HPDE6-E6E7 (cell line): ENCODE results near the gene SH3PXD2A.
A peak's percentile ranks its signal among the peaks of the same experiment; 100 is the strongest.
"Not testable (repeated sequence)": the region's sequence is repeated elsewhere in the genome, so short reads cannot be mapped to it uniquely, and the experiment has no call there.

Experiments
- DNase-seq: peaks from one replicate; pipeline ENCODE4 v3.0.0; 2011; ENCODE audit warnings: missing footprints; ENCODE audit errors: extremely low spot score

Gene SH3PXD2A

GRCh38 chr10:103791291-103791690 lies 64.1 kb downstream of the SH3PXD2A start:
- DNase-seq: no peak

GRCh38 chr10:103790580-103790979 lies 64.8 kb downstream of the SH3PXD2A start:
- no peak for DNase-seq

DNA sequence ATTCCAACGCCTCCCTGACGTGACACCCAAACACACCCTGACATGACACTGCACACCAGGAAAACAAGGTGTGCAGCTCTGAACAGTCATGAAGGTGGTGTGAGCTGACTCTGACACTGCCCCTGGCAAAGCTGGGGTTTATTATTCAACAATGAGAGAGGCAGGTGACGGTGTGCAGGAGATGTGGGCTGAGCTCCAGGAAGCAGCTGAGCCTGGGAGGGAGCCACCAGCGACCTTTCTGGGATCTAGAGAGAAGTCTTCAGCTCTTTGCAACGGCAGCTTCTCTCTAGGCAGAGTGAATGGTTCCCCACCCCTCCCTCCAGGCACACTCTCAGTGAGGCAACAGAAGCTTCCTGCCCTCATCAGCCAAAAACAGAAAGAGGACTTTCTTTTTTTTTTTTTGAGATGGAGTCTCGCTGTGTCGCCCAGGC lies 65.6 kb downstream of the SH3PXD2A start:
- peak; percentile 64 for DNase-seq

GRCh38 chr10:103789161-103789560 lies 66.2 kb downstream of the SH3PXD2A start:
- no peak for DNase-seq

DNA sequence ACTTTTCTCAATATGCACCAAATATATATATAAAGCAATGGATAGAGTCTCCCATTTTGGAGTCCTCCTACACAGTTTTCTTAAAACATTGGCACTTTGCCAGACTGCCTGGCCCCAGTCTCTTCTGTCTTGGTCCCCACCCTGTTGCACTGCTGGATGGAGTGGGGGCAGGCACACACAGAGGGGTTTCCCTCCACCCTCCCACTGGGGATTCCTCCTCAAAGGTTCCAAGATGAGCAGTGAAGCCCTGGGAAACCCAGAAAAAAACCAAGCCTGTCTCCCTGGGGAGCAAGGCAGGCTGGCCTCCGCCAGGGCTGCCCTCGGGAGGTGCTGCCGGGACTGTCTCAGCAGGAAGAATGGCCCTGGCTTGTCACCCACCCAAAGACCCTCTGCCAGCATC lies 68.0 kb downstream of the SH3PXD2A start:
- DNase-seq: no peak

DNA sequence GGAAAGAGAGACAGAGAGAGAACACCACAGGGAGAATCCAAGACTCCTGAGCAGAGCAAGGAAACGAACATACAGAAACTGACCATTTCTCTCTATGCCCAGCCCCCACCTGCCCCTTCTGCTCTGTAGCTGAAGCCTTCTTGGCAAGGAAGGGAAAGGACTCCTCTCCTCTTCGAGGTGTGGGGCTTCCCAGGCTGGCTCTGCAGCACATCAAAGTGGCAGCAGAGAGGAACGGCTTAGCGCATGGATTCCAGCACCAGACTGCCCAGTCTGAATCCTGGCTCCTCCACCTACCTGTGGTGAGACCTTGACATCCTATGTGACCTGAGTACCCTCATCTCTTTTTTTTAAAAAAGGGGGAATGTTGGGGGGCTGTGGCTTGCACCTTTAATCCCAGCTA lies 69.4 kb downstream of the SH3PXD2A start:
- no peak for DNase-seq

GRCh38 chr10:103784723-103785418 lies 70.5 kb downstream of the SH3PXD2A start:
- no peak for DNase-seq

DNA sequence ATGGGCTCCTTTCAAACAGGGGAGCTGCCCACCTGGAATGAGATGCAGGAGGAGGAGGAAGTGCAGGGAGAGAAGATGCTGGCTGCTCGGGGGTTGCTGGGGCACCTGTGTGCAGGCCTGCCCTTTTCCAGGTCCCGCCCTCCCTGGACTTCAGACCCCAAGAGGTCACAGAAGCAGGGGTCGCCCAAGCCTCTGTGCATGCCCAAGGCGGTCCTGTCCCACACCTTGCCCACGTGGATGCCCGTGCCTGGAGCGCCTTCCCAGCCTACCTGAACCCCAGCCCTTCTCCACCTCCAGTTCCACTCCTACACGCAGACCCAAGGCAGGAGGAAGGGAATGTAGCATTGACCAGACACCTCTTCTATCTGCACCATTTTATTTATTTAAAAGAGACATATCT lies 71.3 kb downstream of the SH3PXD2A start:
- no peak for DNase-seq

GRCh38 chr10:103783681-103784080 lies 71.7 kb downstream of the SH3PXD2A start:
- DNase-seq: no peak

DNA sequence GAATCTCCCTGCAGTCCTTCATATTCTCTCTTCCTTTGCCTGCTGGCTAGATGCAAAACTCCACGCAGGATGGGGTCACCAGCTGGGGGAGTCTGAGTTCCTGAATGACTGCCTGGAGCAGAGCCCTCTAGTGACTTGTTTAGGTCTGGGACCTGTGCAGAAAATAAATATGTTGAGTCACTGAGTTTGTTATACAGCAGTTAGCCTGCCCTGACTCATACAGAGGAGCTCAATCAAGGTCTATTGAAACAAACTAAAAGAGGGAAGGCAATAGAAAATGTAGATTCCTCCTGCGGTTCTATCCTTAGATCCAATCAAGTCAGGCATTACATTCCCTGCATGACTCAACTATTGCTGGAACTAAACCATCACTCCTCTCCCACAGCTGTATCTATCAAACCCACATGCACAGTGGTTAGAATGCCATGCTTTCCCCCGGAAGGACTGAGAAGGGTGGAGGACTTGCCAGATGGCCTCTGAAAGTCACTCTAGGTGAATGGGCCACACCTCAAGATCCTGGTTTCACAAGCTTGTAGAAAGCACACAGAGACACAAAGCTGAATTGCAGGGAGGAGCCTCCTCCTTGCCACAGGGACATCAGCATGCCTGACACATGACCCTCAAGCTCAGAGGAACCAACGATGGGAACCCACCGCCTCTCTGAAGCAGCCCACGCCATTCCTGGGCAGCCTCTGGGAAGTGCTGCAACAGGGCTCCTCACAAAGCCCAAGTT lies 73.9 kb downstream of the SH3PXD2A start:
- peak; percentile 63 for DNase-seq

- no peak for DNase-seq
Observed at GRCh38 chr10:103780242-103781149, 74.9 kb downstream of the SH3PXD2A start.

- DNase-seq: no peak
Observed at GRCh38 chr10:103778358-103779139, 76.8 kb downstream of the SH3PXD2A start.

GRCh38 chr10:103776878-103777591 lies 78.3 kb downstream of the SH3PXD2A start:
- no peak for DNase-seq

GRCh38 chr10:103775776-103776175 lies 79.6 kb downstream of the SH3PXD2A start:
- DNase-seq: no peak

- not testable (repeated sequence) for DNase-seq
Observed at GRCh38 chr10:103772846-103773245, 82.5 kb downstream of the SH3PXD2A start.

- peak; percentile 60 for DNase-seq
Observed at GRCh38 chr10:103772096-103772845, 83.1 kb downstream of the SH3PXD2A start.

DNA sequence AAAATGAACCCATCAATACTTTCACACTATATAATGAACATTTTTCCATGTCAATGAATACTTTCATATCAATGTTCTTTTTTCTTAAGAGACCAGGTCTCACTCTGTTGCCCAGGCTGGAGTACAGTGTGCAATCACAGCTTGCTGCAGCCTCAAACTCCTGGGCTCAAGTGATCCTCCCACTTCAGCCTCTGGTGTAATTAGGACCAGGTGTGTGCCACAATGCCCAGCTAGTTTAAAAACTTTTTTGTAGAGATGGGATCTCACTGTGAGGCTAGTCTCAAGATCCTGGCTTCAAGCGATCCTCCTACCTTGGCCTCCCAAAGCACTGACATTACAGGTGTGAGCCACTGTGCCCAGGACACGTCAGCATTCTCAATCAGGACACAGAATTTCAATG lies 85.2 kb downstream of the SH3PXD2A start:
- no peak for DNase-seq

- DNase-seq: no peak
Observed at GRCh38 chr10:103769176-103769575, 86.2 kb downstream of the SH3PXD2A start.

DNA sequence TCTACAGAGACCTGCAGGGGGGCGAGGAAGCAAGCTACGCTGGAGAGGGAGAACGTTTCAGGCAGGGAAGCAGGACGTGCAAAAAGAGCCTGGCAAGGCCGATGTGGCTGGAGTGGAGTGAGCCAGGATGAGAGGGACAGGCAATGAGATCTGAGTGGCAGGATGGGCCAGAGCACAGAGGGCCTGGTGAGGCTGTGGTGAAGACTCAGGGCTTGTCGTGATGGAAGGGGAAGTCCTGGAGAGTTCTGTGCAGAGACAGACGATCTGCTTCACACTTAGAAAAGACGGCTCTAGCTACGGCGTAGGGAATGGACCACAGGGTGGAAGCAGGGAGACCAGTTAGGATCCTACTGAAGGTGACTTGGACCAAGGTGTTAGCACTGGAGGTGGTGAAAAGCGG lies 87.0 kb downstream of the SH3PXD2A start:
- no peak for DNase-seq

DNA sequence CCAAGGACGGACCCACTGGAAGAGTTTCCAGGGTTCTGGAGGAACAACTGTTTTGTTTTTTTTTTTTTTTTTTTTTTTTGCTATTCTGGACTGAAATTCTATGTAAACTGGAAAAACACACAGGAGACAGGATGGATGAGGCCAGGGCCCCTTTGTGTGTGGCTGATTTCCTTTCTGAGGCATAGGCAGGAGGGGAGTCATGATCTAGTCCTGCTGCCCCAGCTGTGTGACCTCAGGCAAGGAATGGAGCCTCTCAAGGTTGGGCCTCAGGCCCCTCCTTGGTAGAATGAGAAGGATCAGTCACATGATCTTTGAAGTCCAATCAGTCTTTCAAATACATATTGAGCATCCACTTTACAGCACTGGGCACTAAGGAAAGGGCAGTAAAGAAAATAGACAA lies 87.6 kb downstream of the SH3PXD2A start:
- no peak for DNase-seq
